GM20431 (cell line): ENCODE results near the gene IL1B.

Experiments used
- in situ Hi-C: fragments of 300-500 bp; cut with MseI, MboI; formaldehyde crosslinking; loops from one replicate; pipeline ENCODE4 v1.15.0; 2020; ENCODE audit warnings: low sequenced_read_pairs; ENCODE audit not compliant: unreplicated experiment

The IL1B gene

GRCh38 chr2:112836695-112837117, at the start of gene IL1B:
Gene IL1B (minus strand): TSS chr2:112836779. CDS start chr2:112836229, 550 bp downstream.
- in situ Hi-C loops, result no loop called here

- in situ Hi-C loops, result loop anchor here (10.0 kb wide), 1 partner anchor 131 kb away; no protein-coding TSS in a partner anchor
Observed at GRCh38 chr2:112886291-112886690, 49.7 kb upstream of the IL1B start.

GRCh38 chr2:112885506-112885902, 48.9 kb upstream of the IL1B start:
- in situ Hi-C loops, result loop anchor here (10.0 kb wide), 1 partner anchor 131 kb away; no protein-coding TSS in a partner anchor

- in situ Hi-C loops, result loop anchor here (10.0 kb wide), 1 partner anchor 130 kb away; no protein-coding TSS in a partner anchor
Observed at GRCh38 chr2:112884869-112885505, 48.4 kb upstream of the IL1B start.

- in situ Hi-C loops, result loop anchor here (10.0 kb wide), 1 partner anchor 129 kb away; no protein-coding TSS in a partner anchor
Observed at GRCh38 chr2:112883669-112884068, 47.1 kb upstream of the IL1B start.

- in situ Hi-C loops, result loop anchor here (10.0 kb wide), 1 partner anchor 127 kb away; no protein-coding TSS in a partner anchor
Observed at GRCh38 chr2:112881217-112881985, 44.8 kb upstream of the IL1B start.

GRCh38 chr2:112880696-112881095, 44.1 kb upstream of the IL1B start:
- in situ Hi-C loops, result loop anchor here (10.0 kb wide), 1 partner anchor 126 kb away; no protein-coding TSS in a partner anchor

GRCh38 chr2:112880091-112880531, 43.5 kb upstream of the IL1B start:
- in situ Hi-C loops, result loop anchor here (10.0 kb wide), 1 partner anchor 125 kb away; no protein-coding TSS in a partner anchor

- in situ Hi-C loops, result loop anchor here (10.0 kb wide), 1 partner anchor 125 kb away; no protein-coding TSS in a partner anchor
Observed at GRCh38 chr2:112879491-112880041, 43.0 kb upstream of the IL1B start.

- in situ Hi-C loops, result no loop called here
Observed at GRCh38 chr2:112877423-112877822, 40.8 kb upstream of the IL1B start.

GRCh38 chr2:112876971-112877361, 40.4 kb upstream of the IL1B start:
- in situ Hi-C loops, result no loop called here

- in situ Hi-C loops, result no loop called here
Observed at GRCh38 chr2:112876257-112876970, 39.8 kb upstream of the IL1B start.

- in situ Hi-C loops, result no loop called here
Observed at GRCh38 chr2:112870841-112871835, 34.6 kb upstream of the IL1B start.

- in situ Hi-C loops, result no loop called here
Observed at GRCh38 chr2:112869258-112869842, 32.8 kb upstream of the IL1B start.

- in situ Hi-C loops, result no loop called here
Observed at GRCh38 chr2:112867701-112868631, 31.4 kb upstream of the IL1B start.

GRCh38 chr2:112866128-112866835, 29.7 kb upstream of the IL1B start:
- in situ Hi-C loops, result no loop called here

GRCh38 chr2:112864072-112864471, 27.5 kb upstream of the IL1B start:
- in situ Hi-C loops, result no loop called here
